Mucosa of descending colon (tissue), 3 donors: ENCODE measurements around the gene YIPF2. TPM values are rescaled to one million over a fixed set of nuclear protein-coding genes. Genes with fewer than 3 reads are reported as not detected.

Experiments used
- ATAC-seq: fragments of 200-7000 bp; cut with Tn5 transposase; one replicate; pipeline ENCODE4 v1.9.1; 2020; ENCODE audit warnings: mild to moderate bottlenecking, moderate library complexity
- DNase-seq, 3 donors: peaks; one replicate each; pipeline ENCODE4 v3.0.0-alpha.2; 2020
- H3K36me3 ChIP-seq: fragments of 200-600 bp; one replicate; pipeline ENCODE4 v1.8.0; 2021; ENCODE audit warnings: low read depth, mild to moderate bottlenecking
- H3K4me1 ChIP-seq: fragments of 200-600 bp; one replicate; pipeline ENCODE4 v1.8.0; 2021; ENCODE audit warnings: low read depth, mild to moderate bottlenecking
- H3K4me3 ChIP-seq: fragments of 200-600 bp; one replicate; pipeline ENCODE4 v1.8.0; 2021; ENCODE audit warnings: mild to moderate bottlenecking
- H3K9me3 ChIP-seq: fragments of 200-600 bp; one replicate; pipeline ENCODE4 v1.8.0; 2021; ENCODE audit warnings: mild to moderate bottlenecking
- CTCF ChIP-seq: fragments of 200-600 bp; IDR thresholded peaks from one replicate; pipeline ENCODE4 v1.8.0; 2022; ENCODE audit warnings: antibody characterized with exemption, mild to moderate bottlenecking
- intact Hi-C, 2 donors: fragments of 100-400 bp; cut with DNase I in 1 of 2; cut with micrococcal nuclease in 1 of 2; formaldehyde crosslinking; loops; one replicate each; pipeline versions ENCODE4 v1.11.0 to v1.11.1; 2022; cut with DNase I, micrococcal nuclease
- total RNA-seq, 3 donors: library from RNA; stranded (reverse); fragmentation: NEBNext Ultra II Directional in 2 of 3; extraction: Animal tissue kit (Norgen Biotek cat#: 25700) in 2 of 3; gene quantifications; one replicate each; pipeline versions ENCODE4 v1.2.1 to v1.2.4, GENCODE V29; 2021 to 2023
- donor health status: DM: no; HTN: no; CAD: no; lungs with moderate emphysema.
- donor health status: DM: no; HTN: no; CAD: no.
- donor health status: DM: no; HTN: yes; CAD: no.

The YIPF2 gene
- total RNA-seq, 3 donors from 2014 or later: 34.0 to 55.8 (median 55.2) TPM

GRCh38 chr19:10922638-10923014 lies 5.8 kb downstream of the YIPF2 start:
- Histone ChIP-seq H3K4me1 (peaks cover 4% of the 10 kb centered on the region), H3K4me3 (no peak overlapping the region), H3K36me3 (no peaks in the 10 kb centered on the region), H3K9me3 (no peaks in the 10 kb centered on the region)
- TF ChIP-seq CTCF: no peak
- DNase-seq (no peak), ATAC-seq (no peak)
- intact Hi-C loops: no loop called here

- intact Hi-C loops: no loop called here
- no peaks in the 10 kb centered on the region for H3K36me3 ChIP-seq
- no peak for TF ChIP-seq CTCF
- peak; percentile 4 for ATAC-seq
- no peaks in the 10 kb centered on the region for H3K4me1 ChIP-seq
- no peaks in the 10 kb centered on the region for H3K9me3 ChIP-seq
- H3K4me3 ChIP-seq: no peak overlapping the region
- no peak for DNase-seq
These were observed 6.4 kb downstream of the YIPF2 start for GRCh38 chr19:10921910-10922637.

GRCh38 chr19:10921199-10921909 lies 7.1 kb downstream of the YIPF2 start:
- no peaks in the 10 kb centered on the region for H3K36me3 ChIP-seq
- no peak overlapping the region for H3K4me3 ChIP-seq
- no peaks in the 10 kb centered on the region for H3K4me1 ChIP-seq
- intact Hi-C loops: no loop called here
- no peaks in the 10 kb centered on the region for H3K9me3 ChIP-seq
- no peak for TF ChIP-seq CTCF
- ATAC-seq: peak; percentile 2
- no peak for DNase-seq

- no peak overlapping the region for H3K4me3 ChIP-seq
- H3K9me3 ChIP-seq: no peaks in the 10 kb centered on the region
- no peak for TF ChIP-seq CTCF
- intact Hi-C loops: no loop called here
- no peaks in the 10 kb centered on the region for H3K4me1 ChIP-seq
- no peaks in the 10 kb centered on the region for H3K36me3 ChIP-seq
- ATAC-seq: no peak
- no peak for DNase-seq
These were observed 7.7 kb downstream of the YIPF2 start for GRCh38 chr19:10920781-10921180.

- H3K4me3 ChIP-seq: no peak overlapping the region
- ATAC-seq: no peak
- H3K36me3 ChIP-seq: no peaks in the 10 kb centered on the region
- no peaks in the 10 kb centered on the region for H3K9me3 ChIP-seq
- DNase-seq: no peak
- no peaks in the 10 kb centered on the region for H3K4me1 ChIP-seq
- TF ChIP-seq CTCF: no peak
- intact Hi-C loops: no loop called here
These were observed 8.2 kb downstream of the YIPF2 start for GRCh38 chr19:10920288-10920655.
